Measurements from ENCODE around the gene IL34.
A peak's percentile ranks its signal among the peaks of the same experiment; 100 is the strongest.
"Not testable (repeated sequence)": the region's sequence is repeated elsewhere in the genome, so short reads cannot be mapped to it uniquely, and the experiment has no call there.

IL34 gene

GRCh38 chr16:70658921-70659320 lies 12.6 kb downstream of the IL34 start:
- no peak for DNase-seq (ENCODE audit: low read depth)

- DNase-seq (ENCODE audit: low read depth), result no peak
These were observed 13.2 kb downstream of the IL34 start for GRCh38 chr16:70659546-70659945.

DNA sequence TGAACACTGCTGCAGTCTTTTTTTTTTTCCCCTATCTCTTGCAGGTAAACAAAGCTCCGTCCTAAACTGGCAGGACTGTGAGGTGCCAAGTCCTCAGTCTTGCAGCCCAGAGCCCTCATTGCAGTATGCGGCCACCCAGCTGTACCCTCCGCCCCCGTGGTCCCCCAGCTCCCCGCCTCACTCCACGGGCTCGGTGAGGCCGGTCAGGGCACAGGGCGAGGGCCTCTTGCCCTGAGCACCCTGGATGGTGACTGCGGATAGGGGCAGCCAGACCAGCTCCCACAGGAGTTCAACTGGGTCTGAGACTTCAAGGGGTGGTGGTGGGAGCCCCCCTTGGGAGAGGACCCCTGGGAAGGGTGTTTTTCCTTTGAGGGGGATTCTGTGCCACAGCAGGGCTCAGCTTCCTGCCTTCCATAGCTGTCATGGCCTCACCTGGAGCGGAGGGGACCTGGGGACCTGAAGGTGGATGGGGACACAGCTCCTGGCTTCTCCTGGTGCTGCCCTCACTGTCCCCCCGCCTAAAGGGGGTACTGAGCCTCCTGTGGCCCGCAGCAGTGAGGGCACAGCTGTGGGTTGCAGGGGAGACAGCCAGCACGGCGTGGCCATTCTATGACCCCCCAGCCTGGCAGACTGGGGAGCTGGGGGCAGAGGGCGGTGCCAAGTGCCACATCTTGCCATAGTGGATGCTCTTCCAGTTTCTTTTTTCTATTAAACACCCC lies 13.8 kb downstream of the IL34 start:
- no peak for DNase-seq (ENCODE audit: low read depth)

GRCh38 chr16:70660672-70661350 lies 14.5 kb downstream of the IL34 start:
- DNase-seq (ENCODE audit: low read depth), result no peak

DNA sequence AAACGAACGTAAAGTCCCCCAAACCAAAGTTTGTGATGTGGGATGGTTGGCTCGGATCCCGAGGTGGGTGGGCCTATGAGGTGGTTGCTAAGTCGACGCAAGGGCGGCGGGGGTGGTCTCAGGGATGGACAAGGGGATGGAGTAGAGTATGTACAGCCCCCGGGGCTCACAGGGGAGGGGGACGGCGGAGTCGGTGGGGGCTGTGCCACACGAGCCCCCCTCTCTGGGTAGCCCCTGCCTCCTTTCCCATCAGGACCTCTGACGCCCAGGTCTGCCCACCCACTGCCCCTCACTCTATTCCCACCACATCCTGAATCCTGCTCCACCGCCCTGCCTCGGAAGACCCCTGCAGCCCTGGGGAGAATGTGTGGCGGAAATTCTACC lies 15.2 kb downstream of the IL34 start:
- DNase-seq (ENCODE audit: low read depth), result no peak

DNA sequence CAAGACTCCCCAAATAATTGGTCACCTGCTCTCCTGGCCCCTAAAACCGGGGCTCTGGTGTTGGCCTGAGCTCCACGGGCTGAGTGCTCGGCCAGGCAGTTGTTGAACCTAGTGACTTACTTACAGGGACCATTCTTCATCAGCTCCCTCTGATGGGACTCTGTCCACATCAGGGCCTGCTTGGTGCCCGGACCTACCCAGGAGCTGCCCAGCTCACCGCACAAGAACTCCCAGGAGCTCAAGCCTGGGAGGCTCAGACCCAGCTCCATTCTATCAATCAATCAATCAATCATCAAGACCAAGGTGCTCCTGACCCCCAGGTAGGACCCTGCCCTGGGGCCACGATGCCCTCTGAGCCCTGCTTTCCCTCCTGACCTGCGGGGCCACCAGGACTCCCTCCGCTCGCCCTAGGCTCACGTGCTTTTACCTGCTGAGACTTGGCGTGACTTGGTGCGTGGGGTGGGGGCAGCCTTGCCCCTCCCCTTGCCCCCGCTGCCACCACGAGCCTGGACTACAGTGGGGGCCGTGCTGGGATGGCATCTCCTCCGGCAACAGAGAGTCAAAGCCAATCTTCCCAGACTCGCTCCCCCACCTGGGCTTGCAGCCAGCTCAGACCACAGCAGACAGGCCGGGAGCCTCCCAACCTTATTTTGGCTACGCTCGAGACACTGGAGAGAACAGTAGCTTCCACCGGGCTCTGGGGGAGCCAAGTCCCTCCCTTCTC lies 15.7 kb downstream of the IL34 start:
- DNase-seq (ENCODE audit: low read depth), result no peak

DNA sequence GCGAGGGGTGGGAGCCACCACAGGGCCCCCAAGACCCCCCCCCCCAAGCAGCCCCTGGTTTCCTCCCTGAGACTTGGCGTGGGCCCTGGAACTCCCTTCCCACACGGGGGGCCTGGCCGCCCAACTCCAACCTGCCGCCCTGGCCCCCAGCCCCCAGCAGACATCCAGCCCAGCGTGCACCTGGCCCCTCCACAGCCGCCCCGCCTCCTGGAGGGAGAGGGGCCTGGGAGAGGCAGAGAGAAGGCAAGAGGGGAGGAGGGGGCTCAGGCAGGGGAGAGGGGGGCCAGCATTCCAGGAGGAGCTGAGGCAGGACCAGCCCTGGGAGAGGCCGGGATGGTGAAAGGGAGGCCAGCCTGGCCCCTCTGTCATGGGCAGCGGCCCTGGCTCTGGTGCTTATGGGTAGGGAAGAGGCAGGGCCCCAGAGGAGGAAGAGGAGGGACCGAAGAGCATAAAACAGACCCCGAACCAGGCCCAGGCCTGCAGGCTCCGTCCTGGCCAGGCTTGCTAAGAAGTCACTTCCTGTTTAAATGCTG lies 16.7 kb downstream of the IL34 start:
- no peak for DNase-seq (ENCODE audit: low read depth)

- no peak for DNase-seq (ENCODE audit: low read depth)
These were observed 17.4 kb downstream of the IL34 start for GRCh38 chr16:70663524-70664324.

GRCh38 chr16:70664325-70665112 lies 18.2 kb downstream of the IL34 start:
- DNase-seq (ENCODE audit: low read depth), result no peak

- DNase-seq (ENCODE audit: low read depth), result no peak
These were observed 18.8 kb downstream of the IL34 start for GRCh38 chr16:70665113-70665694.

DNA sequence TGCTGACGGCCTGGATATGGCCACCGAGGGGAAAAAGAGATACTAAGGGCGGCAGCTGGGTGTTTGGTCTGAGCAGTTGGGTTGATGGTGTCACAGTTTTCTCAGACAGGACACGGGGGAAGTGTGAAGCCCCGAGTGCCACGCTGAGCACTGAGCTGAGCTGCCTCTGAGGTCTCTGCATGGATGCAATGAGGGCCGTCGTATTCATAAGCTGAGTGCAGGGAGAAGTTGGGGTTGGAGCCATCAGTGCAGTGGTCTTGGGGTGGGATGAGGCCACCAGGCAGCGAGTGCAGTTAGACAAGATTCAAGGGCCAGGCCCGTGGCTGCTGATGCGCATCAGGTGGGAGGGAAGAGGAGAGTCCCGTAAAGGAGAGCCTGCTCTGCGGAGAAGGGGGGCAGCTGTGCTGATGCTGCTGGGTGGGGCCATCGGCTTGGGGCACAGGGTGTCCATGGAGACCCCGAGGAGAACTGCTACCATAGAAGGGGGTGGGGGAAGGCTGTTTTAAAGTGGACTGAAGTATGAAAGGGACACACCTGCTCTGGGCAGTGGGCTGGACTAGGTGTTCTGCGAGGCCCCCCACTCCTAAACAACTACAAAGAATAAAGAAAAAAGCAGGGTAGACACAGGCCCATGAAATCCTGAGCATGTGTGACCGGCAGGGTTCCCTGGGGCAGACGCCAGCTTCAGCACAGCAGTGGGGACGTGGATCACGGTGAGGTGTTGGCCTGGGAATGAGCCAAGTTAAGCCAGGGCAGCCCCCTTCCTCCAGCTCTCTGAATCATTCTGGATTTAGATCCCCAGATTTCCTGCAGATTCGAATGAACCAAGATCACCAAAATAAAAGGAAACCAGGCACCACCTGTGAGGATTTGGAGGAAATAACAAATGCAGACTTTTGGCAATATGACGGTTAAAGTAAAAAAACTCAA lies 19.7 kb downstream of the IL34 start:
- no peak for DNase-seq (ENCODE audit: low read depth)

DNA sequence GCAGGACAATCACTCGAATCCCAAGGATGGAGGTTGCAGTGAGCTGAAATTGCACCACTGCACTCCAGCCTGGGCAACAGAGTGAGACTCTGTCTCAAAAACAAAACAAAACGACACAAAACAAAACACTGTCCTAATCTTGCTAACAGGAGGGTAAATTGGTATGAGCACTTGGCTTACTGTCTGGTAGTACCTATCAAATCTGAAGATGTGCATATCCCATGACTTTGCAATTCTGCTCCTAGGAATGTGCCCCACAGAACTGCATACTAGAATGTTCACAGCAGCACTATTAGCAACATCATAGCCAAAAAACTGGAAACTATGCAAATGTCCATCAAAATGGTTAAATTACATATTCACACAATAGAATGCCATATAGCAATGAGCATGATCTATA lies 23.8 kb downstream of the IL34 start:
- no peak for DNase-seq (ENCODE audit: low read depth)

DNA sequence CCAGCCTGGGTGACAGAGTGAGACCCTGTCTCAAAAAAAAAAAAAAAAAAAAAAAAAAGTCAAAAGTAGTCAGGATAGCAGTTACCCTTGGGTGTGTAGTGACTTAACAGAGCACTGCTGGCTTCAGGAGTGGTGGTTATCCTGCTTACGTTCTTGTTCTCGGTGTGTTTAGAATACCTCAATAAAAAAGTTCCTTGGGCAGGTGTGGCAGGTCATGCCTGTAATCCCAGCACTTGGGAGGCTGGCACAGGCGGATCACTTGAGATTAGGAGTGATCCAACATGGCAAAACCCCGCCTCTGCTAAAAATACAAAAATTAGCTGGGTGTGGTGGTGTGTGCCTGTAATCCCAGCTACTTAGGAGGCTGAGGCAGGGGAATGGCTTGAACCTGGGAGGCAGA lies 24.6 kb downstream of the IL34 start:
- DNase-seq (ENCODE audit: low read depth), result not testable (repeated sequence)

DNA sequence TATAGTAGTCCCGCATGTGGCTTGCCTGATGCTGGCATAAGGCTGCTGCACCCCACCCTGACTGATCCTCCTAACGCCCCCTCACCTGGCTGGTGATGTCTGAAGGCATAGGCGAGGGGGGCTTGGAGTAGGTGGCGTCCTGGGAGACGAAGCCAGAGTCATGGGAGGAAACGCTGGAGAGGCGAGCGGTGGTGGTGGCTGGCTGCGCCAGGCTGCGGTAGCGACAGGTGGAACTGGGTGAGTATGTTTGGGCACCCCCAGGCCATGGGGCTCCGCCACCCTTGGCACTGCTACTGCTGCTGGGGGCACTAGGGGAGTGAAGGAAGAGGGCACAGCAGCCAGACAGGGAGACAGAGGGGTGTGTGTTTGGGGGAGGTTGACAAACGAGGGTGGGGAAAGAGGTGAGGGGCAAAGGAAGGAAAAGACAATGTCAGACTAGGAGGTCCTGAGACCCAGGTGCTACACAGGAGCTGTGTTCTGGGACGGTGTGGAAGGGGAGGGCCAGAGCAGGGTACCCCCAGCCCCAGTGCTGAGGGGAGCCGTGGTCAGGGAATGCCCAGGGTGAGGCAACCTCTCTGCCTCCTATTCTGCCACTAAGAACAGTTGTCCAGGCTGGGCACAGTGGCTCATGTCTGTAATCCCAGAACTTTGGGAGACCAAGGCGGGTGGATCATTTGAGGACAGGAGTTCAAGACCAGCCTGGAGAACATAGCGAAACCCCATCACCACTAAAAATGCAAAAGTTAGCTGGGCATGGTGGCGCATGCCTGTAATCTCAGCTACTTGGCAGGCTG lies 28.1 kb downstream of the IL34 start:
- DNase-seq (ENCODE audit: low read depth), result no peak

DNA sequence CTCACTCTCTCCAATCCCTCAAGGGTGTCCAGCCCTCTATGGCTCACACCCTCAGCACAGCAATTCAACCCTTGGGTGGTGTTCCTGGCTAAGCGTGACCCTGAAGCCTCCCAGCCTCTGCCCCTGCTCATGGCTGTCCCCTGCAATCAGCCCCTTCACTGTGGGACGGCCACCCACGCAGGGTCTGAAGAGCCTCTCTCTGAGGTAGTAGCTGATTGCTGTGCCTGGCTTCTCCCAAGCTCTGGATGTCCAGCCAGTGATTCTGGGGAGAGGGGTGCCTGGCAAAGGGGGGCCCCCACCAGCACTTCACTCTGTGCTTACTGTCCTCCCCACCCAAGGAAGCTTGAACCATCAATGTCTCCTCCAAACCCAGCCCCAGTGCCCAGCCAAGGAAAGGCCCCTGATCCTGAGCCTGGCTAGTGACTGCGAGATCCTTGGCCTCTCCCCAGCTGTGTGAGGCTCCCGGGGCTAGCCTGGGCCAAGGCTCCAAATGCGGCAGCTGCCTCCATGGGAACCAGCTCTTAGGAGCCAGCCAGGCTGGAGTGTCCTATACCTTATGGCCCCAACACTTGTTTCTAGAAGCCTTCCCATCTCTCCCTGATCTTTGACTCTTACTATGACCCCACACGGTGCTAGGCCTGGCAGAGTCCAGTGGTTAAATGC lies 29.6 kb downstream of the IL34 start:
- DNase-seq (ENCODE audit: low read depth), result no peak

- DNase-seq (ENCODE audit: low read depth), result peak; percentile 55
These were observed 30.5 kb downstream of the IL34 start for GRCh38 chr16:70676675-70677498.

DNA sequence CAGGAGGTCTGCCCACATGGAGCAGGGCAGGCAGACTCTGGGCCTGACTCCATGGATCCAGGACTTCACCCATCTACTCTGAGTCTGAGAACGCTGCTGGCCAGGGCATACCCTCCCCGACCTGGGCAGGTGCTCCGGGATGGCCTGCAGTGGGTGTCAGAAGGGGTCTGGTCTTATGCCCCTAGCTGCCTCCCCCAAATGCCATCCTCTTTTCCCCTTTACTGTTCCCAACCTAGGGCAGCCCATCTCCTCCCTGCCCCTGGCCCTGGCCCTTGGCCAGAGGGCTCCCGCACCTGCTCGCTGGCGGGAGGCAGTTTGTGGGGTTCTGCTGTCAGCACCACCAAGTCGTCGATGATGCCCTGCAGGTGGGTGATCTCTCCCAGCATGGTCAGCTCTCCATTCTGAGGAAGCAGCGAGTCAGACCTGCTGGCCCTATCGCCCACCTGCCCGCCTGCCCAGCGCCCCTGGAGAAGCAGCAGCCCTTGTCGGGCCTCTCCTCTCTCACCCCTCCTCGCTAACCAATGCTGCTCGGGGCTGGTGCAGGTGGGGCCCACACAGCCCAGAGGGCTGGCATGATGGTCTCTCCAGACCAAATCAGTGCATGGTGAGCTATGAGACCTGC lies 31.3 kb downstream of the IL34 start:
- no peak for DNase-seq (ENCODE audit: low read depth)

Data from fibroblast of gingiva (primary cell).